Measurements from ENCODE around the gene SPIC.

The SPIC gene

DNA sequence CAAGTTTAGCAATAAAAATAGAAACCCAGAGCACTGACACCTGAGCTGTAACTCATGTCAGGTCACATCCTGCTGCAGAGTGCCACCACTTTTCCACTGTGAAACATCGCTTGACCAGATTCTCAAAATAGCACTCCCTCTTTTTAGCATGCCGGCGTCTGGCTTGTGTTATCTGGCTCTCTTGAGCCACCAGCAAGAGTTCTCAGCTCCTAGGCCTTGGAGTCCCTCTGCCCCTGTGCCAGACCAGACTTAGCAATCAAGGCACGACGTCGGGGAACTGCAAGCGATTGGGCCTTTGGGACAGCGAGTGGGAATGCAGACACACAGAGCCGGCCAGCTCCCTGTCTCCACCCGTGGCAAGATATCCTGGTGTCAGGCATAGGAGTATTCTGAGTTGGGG is 52.5 kb downstream of the SPIC start:
- DNase-seq (ENCODE audit: low read depth in 3 of 3): no peak

DNA sequence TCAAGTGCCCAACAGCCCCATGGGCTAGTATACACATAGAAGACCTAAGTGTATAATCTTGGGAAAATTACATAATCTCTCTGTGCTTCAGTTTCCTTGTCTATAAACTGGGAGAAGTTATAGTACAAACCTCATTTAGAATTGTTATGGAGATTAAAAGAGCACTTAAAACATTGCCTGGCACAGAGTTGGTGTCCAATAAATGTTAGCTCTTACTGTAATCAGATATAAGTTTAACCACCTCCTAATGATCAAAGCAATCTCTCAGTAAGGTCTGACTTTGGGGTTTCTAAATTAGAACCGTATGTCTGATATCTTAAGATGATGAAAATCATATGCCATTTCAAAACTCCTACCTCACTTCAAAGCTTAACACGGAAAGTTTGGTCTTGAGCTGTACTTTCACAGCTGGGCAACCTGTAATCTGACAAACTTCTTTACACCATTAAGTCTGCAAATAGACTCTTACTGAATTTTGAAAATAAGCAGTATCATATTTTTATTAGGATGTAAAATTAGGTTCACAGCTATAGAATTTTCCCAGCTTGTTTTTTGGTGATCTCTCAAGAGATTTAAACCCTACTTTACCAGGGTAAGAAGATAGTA is 61.0 kb downstream of the SPIC start:
- no peak for DNase-seq (ENCODE audit: low read depth in 3 of 3)

Data from stimulated activated CD4-positive, alpha-beta T cell treated with anti-CD3 and anti-CD28 coated beads, TNF-alpha, amount 100 ng/mL, for 24 hours (primary cell).